Mucosa of stomach (tissue), 1 donor: ENCODE measurements around the gene FANCD2OS.
A peak's percentile ranks its signal among the peaks of the same experiment; 100 is the strongest.
"Not testable (repeated sequence)": the region's sequence is repeated elsewhere in the genome, so short reads cannot be mapped to it uniquely, and the experiment has no call there.

Experiments
- H3K27me3 ChIP-seq: one replicate; pipeline ENCODE4 v1.7.0; 2013; ENCODE audit warnings: mild to moderate bottlenecking, low read length; ENCODE audit not compliant: control insufficient read depth, insufficient read depth
- H3K36me3 ChIP-seq: one replicate; pipeline ENCODE4 v1.7.0; 2013; ENCODE audit warnings: low read length; ENCODE audit not compliant: control insufficient read depth, insufficient read depth
- H3K4me1 ChIP-seq: one replicate; pipeline ENCODE4 v1.7.0; 2013; ENCODE audit warnings: mild to moderate bottlenecking, low read length; ENCODE audit not compliant: control insufficient read depth, insufficient read depth
- H3K4me3 ChIP-seq: one replicate; pipeline ENCODE4 v1.7.0; 2013; ENCODE audit warnings: low read length
- H3K9ac ChIP-seq: one replicate; pipeline ENCODE4 v1.7.0; 2013; ENCODE audit warnings: mild to moderate bottlenecking, low read length, moderate library complexity
- H3K9me3 ChIP-seq: one replicate; pipeline ENCODE4 v1.7.0; 2013; ENCODE audit warnings: mild to moderate bottlenecking, low read length, moderate library complexity; ENCODE audit not compliant: control insufficient read depth
- donor health status: Pancreatic carcinoma.

The FANCD2OS gene

DNA sequence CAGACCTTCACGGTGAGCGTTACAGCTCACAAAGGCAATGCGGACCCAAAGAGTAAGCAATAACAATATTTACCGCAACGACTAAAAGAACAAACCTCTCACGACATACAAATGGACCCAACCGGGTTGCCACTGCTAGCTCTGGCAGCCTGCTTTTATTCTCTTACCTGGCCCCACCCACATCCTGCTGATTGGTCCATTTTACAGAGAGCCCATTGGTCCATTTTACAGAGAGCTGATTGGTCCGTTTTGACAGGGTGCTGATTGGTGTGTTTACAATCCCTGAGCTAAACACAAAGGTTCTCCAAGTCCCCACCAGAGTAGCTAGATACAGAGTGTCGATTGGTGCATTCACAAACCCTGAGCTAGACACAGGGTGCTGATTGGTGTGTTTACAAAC lies 27.8 kb upstream of the FANCD2OS start:
- not testable (repeated sequence) for H3K27me3 ChIP-seq

DNA sequence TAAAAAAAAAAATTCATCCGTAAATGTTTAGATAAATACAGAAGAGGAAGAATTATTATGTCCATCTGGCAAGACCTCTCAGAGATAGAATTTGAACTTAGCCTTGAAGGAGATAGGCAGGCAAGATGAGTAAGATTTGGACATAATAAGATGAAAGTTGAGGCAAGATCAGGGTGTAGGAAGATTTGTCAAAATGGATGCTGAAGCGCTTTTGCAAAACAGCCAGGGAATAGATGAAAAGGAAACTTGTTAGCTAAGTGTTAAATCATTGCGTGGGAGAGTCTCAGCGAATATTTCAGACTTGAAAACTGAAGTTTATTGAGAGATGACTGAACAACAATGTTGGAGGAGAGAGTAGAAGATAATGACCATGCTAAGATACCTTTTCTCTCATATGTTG lies 14.7 kb upstream of the FANCD2OS start:
- H3K4me3 ChIP-seq, result no peak overlapping the region
- H3K9me3 ChIP-seq, result no peaks in the 10 kb centered on the region
- no peaks in the 10 kb centered on the region for H3K4me1 ChIP-seq
- no peaks in the 10 kb centered on the region for H3K27me3 ChIP-seq
- no peaks in the 10 kb centered on the region for H3K36me3 ChIP-seq
- H3K9ac ChIP-seq, result no peak overlapping the region

More for the DNA sequence above, 27.8 kb upstream of the FANCD2OS start:
- H3K36me3 ChIP-seq, H3K9me3 ChIP-seq, H3K9ac ChIP-seq, H3K4me1 ChIP-seq, H3K4me3 ChIP-seq: not testable (repeated sequence)

DNA sequence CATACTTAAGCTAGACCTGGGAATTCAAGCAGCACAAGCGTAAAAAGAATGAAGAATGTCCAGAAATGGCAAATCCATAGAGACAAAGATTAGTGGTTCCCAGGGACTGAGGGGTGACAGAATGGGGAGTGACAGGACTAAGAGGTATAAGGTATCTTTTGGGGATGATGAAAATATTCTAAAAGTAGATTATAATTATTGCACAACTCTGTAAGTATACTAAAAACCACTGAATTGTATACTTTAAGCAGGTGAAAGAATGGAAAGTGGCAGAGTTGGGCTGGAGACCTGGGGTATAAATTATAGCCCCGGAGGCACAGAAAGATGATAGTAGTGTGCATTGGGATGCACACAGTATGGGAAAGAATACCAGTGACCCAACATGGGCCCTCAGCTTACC lies 13.0 kb upstream of the FANCD2OS start:
- Histone ChIP-seq H3K27me3 (no peaks in the 10 kb centered on the region), H3K9me3 (no peaks in the 10 kb centered on the region), H3K9ac (no peak overlapping the region), H3K4me1 (peaks cover 10% of the 10 kb centered on the region), H3K36me3 (no peaks in the 10 kb centered on the region), H3K4me3 (no peak overlapping the region)

GRCh38 chr3:10119376-10119775 lies 11.3 kb upstream of the FANCD2OS start:
- H3K4me1 ChIP-seq, result peaks cover 10% of the 10 kb centered on the region
- H3K4me3 ChIP-seq, result no peak overlapping the region
- no peaks in the 10 kb centered on the region for H3K36me3 ChIP-seq
- no peaks in the 10 kb centered on the region for H3K27me3 ChIP-seq
- no peaks in the 10 kb centered on the region for H3K9me3 ChIP-seq
- no peak overlapping the region for H3K9ac ChIP-seq

- Histone ChIP-seq H3K4me3 (no peak overlapping the region), H3K9me3 (no peaks in the 10 kb centered on the region), H3K9ac (no peak overlapping the region), H3K27me3 (no peaks in the 10 kb centered on the region), H3K4me1 (peaks cover 10% of the 10 kb centered on the region), H3K36me3 (no peaks in the 10 kb centered on the region)
Observed at GRCh38 chr3:10116928-10117327, 8.9 kb upstream of the FANCD2OS start.

DNA sequence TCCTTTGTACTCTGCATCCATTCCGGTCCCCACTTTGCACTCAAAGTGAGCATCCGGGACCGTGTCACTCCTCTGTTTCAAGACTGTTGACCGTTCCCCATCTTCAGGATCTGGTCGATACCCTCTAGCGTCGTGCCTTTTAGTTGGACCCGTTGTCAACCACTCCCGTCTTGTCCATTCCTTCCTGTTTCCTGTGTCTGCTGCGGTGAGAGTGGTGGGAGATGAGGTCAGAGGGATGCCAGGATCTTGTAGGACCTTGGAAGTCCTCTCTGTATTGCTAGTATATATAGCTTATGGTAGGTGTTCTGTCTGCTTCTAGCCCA lies 8.0 kb upstream of the FANCD2OS start:
- H3K4me1 ChIP-seq, result peaks cover 10% of the 10 kb centered on the region

DNA sequence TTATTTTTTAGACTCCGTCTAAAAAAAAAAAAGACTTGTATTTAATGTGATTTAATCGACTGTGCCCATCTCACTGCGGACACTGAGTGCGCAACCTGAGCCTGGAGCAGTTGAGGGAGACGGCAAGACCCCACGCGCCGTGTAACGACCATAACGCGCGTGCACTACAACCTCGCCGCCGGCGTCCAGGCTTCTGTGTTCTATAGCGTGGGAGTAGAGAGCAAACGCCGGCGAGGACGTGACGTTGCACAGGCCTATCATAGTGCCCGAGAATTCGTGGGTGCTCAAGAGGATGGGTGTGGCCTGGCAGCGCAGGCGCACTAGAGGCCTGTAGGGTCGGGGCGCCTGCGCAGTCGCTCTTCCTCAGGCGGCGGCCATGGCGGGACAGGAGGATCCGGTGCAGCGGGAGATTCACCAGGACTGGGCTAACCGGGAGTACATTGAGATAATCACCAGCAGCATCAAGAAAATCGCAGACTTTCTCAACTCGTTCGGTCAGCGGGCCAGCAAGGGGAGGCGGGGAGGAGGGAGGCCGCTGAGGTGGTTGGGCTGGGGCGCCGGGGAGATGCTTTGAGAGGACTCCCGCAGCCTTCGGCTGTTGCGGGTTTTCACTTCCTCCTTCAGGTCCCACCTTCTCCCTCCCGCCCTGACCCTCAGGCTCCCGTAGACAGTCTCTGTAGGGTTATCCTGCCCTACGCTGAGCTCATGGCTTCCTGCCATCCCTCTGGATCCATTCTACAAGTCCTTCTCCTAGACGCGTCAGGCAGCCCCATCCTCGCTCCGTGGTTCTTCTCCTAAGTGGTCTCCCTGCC lies 7.5 kb upstream of the FANCD2OS start, which contains the start of gene BRK1:
TSS of gene BRK1 (plus strand) at position 350 of the 812 bp plus-strand sequence. CDS start at position 377, 27 bp downstream.
- H3K36me3 ChIP-seq, result no peaks in the 10 kb centered on the region
- H3K9me3 ChIP-seq, result no peaks in the 10 kb centered on the region
- H3K4me1 ChIP-seq, result peaks cover 10% of the 10 kb centered on the region

More for the DNA sequence above, 8.0 kb upstream of the FANCD2OS start:
- Histone ChIP-seq H3K9ac (peak overlapping the region; percentile 65), H3K36me3 (no peaks in the 10 kb centered on the region), H3K9me3 (no peaks in the 10 kb centered on the region), H3K27me3 (no peaks in the 10 kb centered on the region), H3K4me3 (peak overlapping the region; percentile 68)

DNA sequence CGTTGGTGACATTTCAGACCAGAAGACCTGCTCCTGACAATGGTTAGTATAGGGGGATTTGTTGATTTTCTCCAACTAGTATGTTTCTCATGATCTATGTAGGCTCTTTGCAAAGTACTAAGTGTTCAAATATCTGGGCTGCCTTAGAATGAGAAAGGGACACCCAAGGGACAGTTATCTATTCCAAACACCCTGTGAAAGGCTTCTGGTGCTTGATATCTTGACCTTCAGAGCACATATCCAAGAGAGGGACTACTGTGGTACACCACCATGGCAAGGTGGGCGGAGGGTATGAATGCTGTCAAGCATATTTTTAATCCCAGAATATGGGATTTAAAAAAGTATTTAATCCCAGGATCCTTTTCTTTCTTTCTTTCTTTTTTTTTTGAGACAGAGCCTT lies 1.1 kb downstream of the FANCD2OS start:
- Histone ChIP-seq H3K4me3 (no peak overlapping the region), H3K36me3 (no peaks in the 10 kb centered on the region), H3K4me1 (no peaks in the 10 kb centered on the region), H3K27me3 (no peaks in the 10 kb centered on the region), H3K9me3 (no peaks in the 10 kb centered on the region), H3K9ac (no peak overlapping the region)

More for the DNA sequence above, 7.5 kb upstream of the FANCD2OS start, which contains the start of gene BRK1:
- no peaks in the 10 kb centered on the region for H3K27me3 ChIP-seq
- peak within 1 kb of the TSS; percentile 65 for H3K9ac ChIP-seq
- peak within 1 kb of the TSS; percentile 68 for H3K4me3 ChIP-seq

- Histone ChIP-seq H3K4me3 (no peak overlapping the region), H3K9ac (no peak overlapping the region), H3K9me3 (no peaks in the 10 kb centered on the region), H3K36me3 (no peaks in the 10 kb centered on the region), H3K4me1 (no peaks in the 10 kb centered on the region), H3K27me3 (no peaks in the 10 kb centered on the region)
Observed at GRCh38 chr3:10099041-10099440, 9.0 kb downstream of the FANCD2OS start.

DNA sequence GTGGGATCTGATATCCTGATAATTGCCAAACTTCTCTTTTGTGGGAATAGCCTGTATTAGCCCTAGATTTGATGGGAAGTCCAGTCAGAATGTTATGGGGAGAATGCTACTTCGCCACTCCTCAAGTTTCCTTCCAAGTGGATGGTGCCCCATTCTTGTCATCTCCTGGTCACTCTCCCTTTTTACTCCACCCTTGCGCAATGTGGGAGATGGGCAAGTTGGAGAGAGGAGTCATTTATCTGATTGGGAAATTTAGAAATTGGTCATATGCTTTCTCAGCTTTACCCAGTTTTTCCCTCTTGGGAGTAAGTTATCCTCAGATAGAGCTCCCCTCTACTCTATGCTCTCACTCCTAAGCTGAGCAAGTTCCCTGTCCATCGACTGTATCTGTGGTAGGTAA lies 14.4 kb downstream of the FANCD2OS start:
- Histone ChIP-seq H3K9ac (no peak overlapping the region), H3K4me3 (no peak overlapping the region), H3K36me3 (no peaks in the 10 kb centered on the region), H3K27me3 (no peaks in the 10 kb centered on the region), H3K4me1 (peaks cover 8% of the 10 kb centered on the region), H3K9me3 (no peaks in the 10 kb centered on the region)

DNA sequence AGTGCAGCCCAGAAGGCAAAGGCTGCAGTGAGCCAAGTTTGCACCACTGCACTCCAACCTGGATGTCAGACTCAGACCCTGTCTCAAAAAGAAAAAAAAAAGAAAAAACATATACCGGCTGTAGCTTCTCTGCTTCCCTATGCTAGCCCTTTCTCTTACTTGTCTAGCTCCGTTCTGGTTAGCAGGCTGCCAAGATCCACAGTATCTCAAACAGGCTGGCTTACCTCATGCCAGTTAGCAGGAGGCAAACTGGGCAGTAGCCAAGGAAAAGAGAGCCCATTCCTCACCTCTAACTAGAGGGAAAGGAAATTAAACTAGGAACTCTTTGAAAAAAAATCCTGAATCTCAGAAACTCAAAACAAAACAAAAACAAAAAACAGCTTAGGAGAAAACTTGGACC lies 16.7 kb downstream of the FANCD2OS start:
- not testable (repeated sequence) for H3K9ac ChIP-seq, H3K27me3 ChIP-seq, H3K36me3 ChIP-seq, H3K4me3 ChIP-seq, H3K9me3 ChIP-seq
- peaks cover 15% of the 10 kb centered on the region for H3K4me1 ChIP-seq

DNA sequence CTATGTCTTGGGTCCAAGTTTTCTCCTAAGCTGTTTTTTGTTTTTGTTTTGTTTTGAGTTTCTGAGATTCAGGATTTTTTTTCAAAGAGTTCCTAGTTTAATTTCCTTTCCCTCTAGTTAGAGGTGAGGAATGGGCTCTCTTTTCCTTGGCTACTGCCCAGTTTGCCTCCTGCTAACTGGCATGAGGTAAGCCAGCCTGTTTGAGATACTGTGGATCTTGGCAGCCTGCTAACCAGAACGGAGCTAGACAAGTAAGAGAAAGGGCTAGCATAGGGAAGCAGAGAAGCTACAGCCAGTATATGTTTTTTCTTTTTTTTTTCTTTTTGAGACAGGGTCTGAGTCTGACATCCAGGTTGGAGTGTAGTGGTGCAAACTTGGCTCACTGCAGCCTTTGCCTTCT lies 17.3 kb downstream of the FANCD2OS start:
- not testable (repeated sequence) for H3K36me3 ChIP-seq

More for the DNA sequence above, 17.3 kb downstream of the FANCD2OS start:
- not testable (repeated sequence) for H3K4me3 ChIP-seq, H3K27me3 ChIP-seq, H3K9me3 ChIP-seq, H3K9ac ChIP-seq
- peaks cover 20% of the 10 kb centered on the region for H3K4me1 ChIP-seq
